HG03025 (cell line): ENCODE data around the gene OCA2.
"Not testable (repeated sequence)": the region's sequence is repeated elsewhere in the genome, so short reads cannot be mapped to it uniquely, and the experiment has no call there.

Experiments used
- ATAC-seq: cut with Tn5 transposase; IDR thresholded peaks from one replicate; pipeline ENCODE4 v1.9.1; 2021; ENCODE audit warnings: mild to moderate bottlenecking, moderate library complexity; ENCODE audit not compliant: unreplicated experiment, low FRiP score

The OCA2 gene

GRCh38 chr15:28098766-28099554 lies at the start of gene OCA2:
Gene OCA2 (minus strand): TSS chr15:28099315. CDS start chr15:28081874, 17,441 bp downstream.
- no peak for ATAC-seq

GRCh38 chr15:28147801-28148200 lies 48.7 kb upstream of the OCA2 start:
- ATAC-seq: no peak

GRCh38 chr15:28145419-28145818 lies 46.3 kb upstream of the OCA2 start:
- ATAC-seq: not testable (repeated sequence)

- no peak for ATAC-seq
Measured at GRCh38 chr15:28140062-28140461, 40.9 kb upstream of the OCA2 start.

GRCh38 chr15:28137408-28138039 lies 38.4 kb upstream of the OCA2 start:
- ATAC-seq: not testable (repeated sequence)

GRCh38 chr15:28136236-28136904 lies 37.3 kb upstream of the OCA2 start:
- ATAC-seq: peak; percentile 99

GRCh38 chr15:28133281-28133680 lies 34.2 kb upstream of the OCA2 start:
- no peak for ATAC-seq

- no peak for ATAC-seq
Measured at GRCh38 chr15:28132524-28133275, 33.6 kb upstream of the OCA2 start.

- ATAC-seq: no peak
Measured at GRCh38 chr15:28131946-28132345, 32.8 kb upstream of the OCA2 start.

- ATAC-seq: no peak
Measured at GRCh38 chr15:28131400-28131799, 32.3 kb upstream of the OCA2 start.

GRCh38 chr15:28130651-28131050 lies 31.5 kb upstream of the OCA2 start:
- no peak for ATAC-seq

- ATAC-seq: no peak
Measured at GRCh38 chr15:28129231-28129848, 30.2 kb upstream of the OCA2 start.

GRCh38 chr15:28128031-28128430 lies 28.9 kb upstream of the OCA2 start:
- no peak for ATAC-seq

- no peak for ATAC-seq
Measured at GRCh38 chr15:28127036-28127435, 27.9 kb upstream of the OCA2 start.

GRCh38 chr15:28125673-28126651 lies 26.8 kb upstream of the OCA2 start:
- ATAC-seq: no peak

- no peak for ATAC-seq
Measured at GRCh38 chr15:28124841-28125240, 25.7 kb upstream of the OCA2 start.

GRCh38 chr15:28123408-28124023 lies 24.4 kb upstream of the OCA2 start:
- no peak for ATAC-seq

- ATAC-seq: no peak
Measured at GRCh38 chr15:28122038-28122949, 23.2 kb upstream of the OCA2 start.
